GM12873 (cell line): Measurements from ENCODE around the gene SLC25A13.

ENCODE experiments used
- CTCF ChIP-seq: IDR thresholded peaks from 2 replicates; pipeline ENCODE4 v1.5.1; 2012; ENCODE audit warnings: low read depth, mild to moderate bottlenecking, moderate library complexity, low read length, control low read depth; ENCODE audit not compliant: insufficient read depth; ENCODE audit errors: missing control alignments

Gene SLC25A13

GRCh38 chr7:96313940-96314339, 8.0 kb downstream of the SLC25A13 start:
- no peak for TF ChIP-seq CTCF

- TF ChIP-seq CTCF, result no peak
These were observed 9.4 kb downstream of the SLC25A13 start for GRCh38 chr7:96312502-96312901.

DNA sequence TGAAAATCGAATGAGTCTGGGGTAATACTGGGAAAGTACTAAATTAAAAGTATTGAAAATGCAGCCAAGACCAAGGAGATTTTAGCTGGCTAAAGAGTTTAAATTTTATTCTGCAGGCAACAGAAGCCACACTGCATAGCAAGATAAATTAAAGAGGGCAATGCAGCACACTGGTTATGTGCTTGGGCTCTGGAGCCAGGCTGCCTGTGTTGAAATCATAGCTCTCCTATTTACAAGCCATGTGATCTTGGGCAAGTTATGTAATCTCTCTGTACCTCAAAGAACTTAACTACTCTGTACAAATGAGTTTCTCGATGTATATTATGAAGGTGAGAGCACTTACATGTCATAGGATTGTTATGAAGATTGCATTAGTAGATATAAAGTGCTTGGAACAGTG, 9.9 kb downstream of the SLC25A13 start:
- no peak for TF ChIP-seq CTCF

DNA sequence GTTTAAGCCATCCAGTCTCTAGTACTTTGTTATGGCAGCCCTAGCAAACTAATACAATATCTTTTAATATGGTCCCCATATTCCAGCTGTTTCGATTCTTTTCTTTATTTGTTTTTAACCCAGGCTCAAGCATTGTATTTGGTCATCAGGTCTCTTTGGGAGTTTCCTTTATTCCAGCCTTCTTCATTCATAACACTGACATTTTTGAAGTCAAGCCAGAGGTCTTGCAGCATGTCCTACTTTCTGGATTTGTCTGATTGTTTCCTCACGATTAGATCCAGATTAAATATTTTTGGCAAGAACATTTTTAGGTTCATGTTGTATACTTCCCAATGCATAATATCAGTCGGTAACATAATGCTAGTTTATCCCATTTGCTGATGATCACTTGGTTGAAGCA, 11.8 kb downstream of the SLC25A13 start:
- no peak for TF ChIP-seq CTCF

DNA sequence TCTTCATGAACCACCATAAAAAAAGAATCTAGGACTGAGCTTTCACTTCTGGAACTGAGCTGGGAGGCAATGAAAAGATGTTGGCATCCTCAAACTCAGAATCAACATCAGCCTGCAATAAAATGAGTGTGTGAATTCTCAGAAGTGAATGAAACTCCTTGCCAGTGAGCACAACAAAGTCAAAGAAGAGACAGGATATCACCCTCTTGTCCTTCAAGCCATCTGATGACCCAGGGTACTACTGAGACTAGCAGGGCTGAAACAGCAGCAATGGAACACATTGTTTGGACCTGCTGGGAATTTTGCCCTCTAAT, 13.0 kb downstream of the SLC25A13 start:
- TF ChIP-seq CTCF, result no peak

- TF ChIP-seq CTCF, result no peak
These were observed 13.5 kb downstream of the SLC25A13 start for GRCh38 chr7:96308253-96308949.

- no peak for TF ChIP-seq CTCF
These were observed 15.3 kb downstream of the SLC25A13 start for GRCh38 chr7:96306385-96307125.
